ENCODE data around the gene TMEM131.
"Not testable (repeated sequence)": the region's sequence is repeated elsewhere in the genome, so short reads cannot be mapped to it uniquely, and the experiment has no call there.

Gene TMEM131

GRCh38 chr2:97878865-97879264 is 116.9 kb downstream of the TMEM131 start:
- FAIRE-seq, result no peak
- no peak for TF ChIP-seq POLR2A (IDR thresholded peaks at IDR 0.05; ENCODE audit: low read depth, low read length)
- DNase-seq (ENCODE audit: insufficient read length, low spot score), result no peak

GRCh38 chr2:97878317-97878716 is 117.4 kb downstream of the TMEM131 start:
- DNase-seq (ENCODE audit: insufficient read length, low spot score); FAIRE-seq: not testable (repeated sequence)

- peak; percentile 57 for FAIRE-seq
- DNase-seq (ENCODE audit: insufficient read length, low spot score), result peak; percentile 9
- TF ChIP-seq POLR2A (IDR thresholded peaks at IDR 0.05; ENCODE audit: low read depth, low read length), result no peak
These were observed 124.5 kb downstream of the TMEM131 start for GRCh38 chr2:97871096-97871780.

GRCh38 chr2:97870396-97870843 is 125.3 kb downstream of the TMEM131 start:
- DNase-seq (ENCODE audit: insufficient read length, low spot score) (peak; percentile 16), FAIRE-seq (peak; percentile 95)
- TF ChIP-seq POLR2A (IDR thresholded peaks at IDR 0.05; ENCODE audit: low read depth, low read length), result no peak

- DNase-seq (ENCODE audit: insufficient read length, low spot score), result no peak
- TF ChIP-seq POLR2A (IDR thresholded peaks at IDR 0.05; ENCODE audit: low read depth, low read length), result no peak
- FAIRE-seq, result no peak
These were observed 125.9 kb downstream of the TMEM131 start for GRCh38 chr2:97869722-97870346.

GRCh38 chr2:97868986-97869721 is 126.6 kb downstream of the TMEM131 start:
- TF ChIP-seq POLR2A (IDR thresholded peaks at IDR 0.05; ENCODE audit: low read depth, low read length), result 0 out of 2 replicates have a peak, but pooled peaks have one; percentile 11
- FAIRE-seq, result peak; percentile 99
- peak; percentile 52 for DNase-seq (ENCODE audit: insufficient read length, low spot score)

- DNase-seq (ENCODE audit: insufficient read length, low spot score) (no peak), FAIRE-seq (no peak)
- no peak for TF ChIP-seq POLR2A (IDR thresholded peaks at IDR 0.05; ENCODE audit: low read depth, low read length)
These were observed 131.9 kb downstream of the TMEM131 start for GRCh38 chr2:97863829-97864228.

GRCh38 chr2:97861177-97861576 is 134.6 kb downstream of the TMEM131 start:
- no peak for TF ChIP-seq POLR2A (IDR thresholded peaks at IDR 0.05; ENCODE audit: low read depth, low read length)
- no peak for FAIRE-seq
- no peak for DNase-seq (ENCODE audit: insufficient read length, low spot score)

- TF ChIP-seq POLR2A (IDR thresholded peaks at IDR 0.05; ENCODE audit: low read depth, low read length), result no peak
- no peak for FAIRE-seq
These were observed 137.3 kb downstream of the TMEM131 start for GRCh38 chr2:97858442-97858841.

GRCh38 chr2:97857553-97857952 is 138.2 kb downstream of the TMEM131 start:
- FAIRE-seq (no peak), DNase-seq (ENCODE audit: insufficient read length, low spot score) (no peak)
- TF ChIP-seq POLR2A (IDR thresholded peaks at IDR 0.05; ENCODE audit: low read depth, low read length), result no peak

More at GRCh38 chr2:97858442-97858841, 137.3 kb downstream of the TMEM131 start:
- no peak for DNase-seq (ENCODE audit: insufficient read length, low spot score)

- FAIRE-seq, result peak; percentile 60
- DNase-seq (ENCODE audit: insufficient read length, low spot score), result not testable (repeated sequence)
These were observed 142.7 kb downstream of the TMEM131 start for GRCh38 chr2:97853057-97853456.

- FAIRE-seq, result no peak
- no peak for DNase-seq (ENCODE audit: insufficient read length, low spot score)
- TF ChIP-seq POLR2A (IDR thresholded peaks at IDR 0.05; ENCODE audit: low read depth, low read length), result no peak
These were observed 144.6 kb downstream of the TMEM131 start for GRCh38 chr2:97851172-97851571.

- TF ChIP-seq POLR2A (IDR thresholded peaks at IDR 0.05; ENCODE audit: low read depth, low read length), result no peak
- FAIRE-seq, result no peak
- no peak for DNase-seq (ENCODE audit: insufficient read length, low spot score)
These were observed 145.7 kb downstream of the TMEM131 start for GRCh38 chr2:97849881-97850528.

- TF ChIP-seq POLR2A (IDR thresholded peaks at IDR 0.05; ENCODE audit: low read depth, low read length), result no peak
- DNase-seq (ENCODE audit: insufficient read length, low spot score) (no peak), FAIRE-seq (no peak)
These were observed 147.4 kb downstream of the TMEM131 start for GRCh38 chr2:97848306-97848705.

GRCh38 chr2:97846716-97847115 is 149.0 kb downstream of the TMEM131 start:
- DNase-seq (ENCODE audit: insufficient read length, low spot score); FAIRE-seq: not testable (repeated sequence)
